GM21737 (cell line): ENCODE data around the gene ZCCHC7.

ENCODE experiments used
- ATAC-seq: cut with Tn5 transposase; IDR thresholded peaks from one replicate; pipeline ENCODE4 v1.9.1; 2021; ENCODE audit warnings: mild to moderate bottlenecking, moderate library complexity; ENCODE audit not compliant: unreplicated experiment

Gene ZCCHC7

GRCh38 chr9:37328556-37329227 is 208.3 kb downstream of the ZCCHC7 start:
- no peak for ATAC-seq

- no peak for ATAC-seq
Measured at GRCh38 chr9:37329576-37329975, 209.2 kb downstream of the ZCCHC7 start.

- ATAC-seq, result no peak
Measured at GRCh38 chr9:37331871-37332270, 211.5 kb downstream of the ZCCHC7 start.

- ATAC-seq, result no peak
Measured at GRCh38 chr9:37332578-37332977, 212.2 kb downstream of the ZCCHC7 start.

- ATAC-seq, result no peak
Measured at GRCh38 chr9:37333288-37333687, 212.9 kb downstream of the ZCCHC7 start.

- ATAC-seq, result no peak
Measured at GRCh38 chr9:37335238-37335637, 214.9 kb downstream of the ZCCHC7 start.

- no peak for ATAC-seq
Measured at GRCh38 chr9:37336150-37336549, 215.8 kb downstream of the ZCCHC7 start.

GRCh38 chr9:37337301-37337890 is 217.0 kb downstream of the ZCCHC7 start:
- ATAC-seq, result no peak

- no peak for ATAC-seq
Measured at GRCh38 chr9:37338218-37338617, 217.8 kb downstream of the ZCCHC7 start.

- no peak for ATAC-seq
Measured at GRCh38 chr9:37339923-37340322, 219.5 kb downstream of the ZCCHC7 start.

GRCh38 chr9:37340961-37341360 is 220.6 kb downstream of the ZCCHC7 start:
- no peak for ATAC-seq

GRCh38 chr9:37341704-37342103 is 221.3 kb downstream of the ZCCHC7 start:
- ATAC-seq, result no peak

- ATAC-seq, result no peak
Measured at GRCh38 chr9:37342493-37342892, 222.1 kb downstream of the ZCCHC7 start.

- no peak for ATAC-seq
Measured at GRCh38 chr9:37342895-37343294, 222.5 kb downstream of the ZCCHC7 start.

GRCh38 chr9:37343724-37344123 is 223.3 kb downstream of the ZCCHC7 start:
- no peak for ATAC-seq

- no peak for ATAC-seq
Measured at GRCh38 chr9:37345038-37345437, 224.7 kb downstream of the ZCCHC7 start.

- no peak for ATAC-seq
Measured at GRCh38 chr9:37348917-37349316, 228.5 kb downstream of the ZCCHC7 start.

- ATAC-seq, result no peak
Measured at GRCh38 chr9:37350486-37351190, 230.3 kb downstream of the ZCCHC7 start.

- ATAC-seq, result no peak
Measured at GRCh38 chr9:37353791-37354190, 233.4 kb downstream of the ZCCHC7 start.

GRCh38 chr9:37362430-37362829 is 242.1 kb downstream of the ZCCHC7 start:
- no peak for ATAC-seq

GRCh38 chr9:37363124-37363523 is 242.8 kb downstream of the ZCCHC7 start:
- no peak for ATAC-seq

- ATAC-seq, result no peak
Measured at GRCh38 chr9:37364136-37364535, 243.8 kb downstream of the ZCCHC7 start.
